Prostate gland (tissue), 2 donors: Measurements from ENCODE around the gene EPHA1.

Experiments used
- POLR2A ChIP-seq: fragments of 450-650 bp; IDR thresholded peaks from one replicate; pipeline ENCODE4 v1.6.1; 2016; ENCODE audit warnings: antibody characterized with exemption, mild to moderate bottlenecking
- TF ChIP-seq, protein P1 (sequence below), 4 experiments: fragments of 200-600 bp in 2 of 4; fragments of 450-650 bp in 2 of 4; sonication (generic) in 2 of 4; IDR thresholded peaks; 1 replicate in 3 of 4; 2 replicates in 1 of 4; pipeline ENCODE4 v1.5.1; 2016 to 2019; ENCODE audit warnings: antibody characterized with exemption in 4 of 4, mild to moderate bottlenecking in 2 of 4, moderate library complexity in 2 of 4

DNA sequence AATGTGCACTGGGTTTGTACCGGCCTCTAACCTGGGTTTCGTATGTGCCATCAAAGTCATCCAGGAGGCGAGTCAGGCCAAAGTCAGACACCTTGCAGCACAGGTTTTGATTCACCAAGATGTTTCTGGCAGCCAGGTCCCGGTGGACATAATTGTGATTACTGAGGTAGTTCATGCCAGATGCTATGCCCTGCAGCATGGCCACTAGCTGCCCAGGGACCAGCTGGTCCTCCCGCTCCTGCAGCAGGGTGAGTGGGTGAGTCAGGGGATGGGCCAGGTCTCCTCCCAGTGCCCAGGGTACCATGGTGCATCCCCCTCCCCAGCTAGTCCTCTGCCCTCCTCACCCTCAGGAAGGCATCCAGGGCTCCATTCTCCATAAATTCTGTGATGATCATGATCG lies 13.9 kb downstream of the EPHA1 start:
- no peak for TF ChIP-seq POLR2A
- TF ChIP-seq, protein P1, sequence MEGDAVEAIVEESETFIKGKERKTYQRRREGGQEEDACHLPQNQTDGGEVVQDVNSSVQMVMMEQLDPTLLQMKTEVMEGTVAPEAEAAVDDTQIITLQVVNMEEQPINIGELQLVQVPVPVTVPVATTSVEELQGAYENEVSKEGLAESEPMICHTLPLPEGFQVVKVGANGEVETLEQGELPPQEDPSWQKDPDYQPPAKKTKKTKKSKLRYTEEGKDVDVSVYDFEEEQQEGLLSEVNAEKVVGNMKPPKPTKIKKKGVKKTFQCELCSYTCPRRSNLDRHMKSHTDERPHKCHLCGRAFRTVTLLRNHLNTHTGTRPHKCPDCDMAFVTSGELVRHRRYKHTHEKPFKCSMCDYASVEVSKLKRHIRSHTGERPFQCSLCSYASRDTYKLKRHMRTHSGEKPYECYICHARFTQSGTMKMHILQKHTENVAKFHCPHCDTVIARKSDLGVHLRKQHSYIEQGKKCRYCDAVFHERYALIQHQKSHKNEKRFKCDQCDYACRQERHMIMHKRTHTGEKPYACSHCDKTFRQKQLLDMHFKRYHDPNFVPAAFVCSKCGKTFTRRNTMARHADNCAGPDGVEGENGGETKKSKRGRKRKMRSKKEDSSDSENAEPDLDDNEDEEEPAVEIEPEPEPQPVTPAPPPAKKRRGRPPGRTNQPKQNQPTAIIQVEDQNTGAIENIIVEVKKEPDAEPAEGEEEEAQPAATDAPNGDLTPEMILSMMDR (IDR thresholded peaks at IDR 0.05) = no peak
